ENCODE data around the gene NRDC. TPM values are rescaled to one million over a fixed set of nuclear protein-coding genes. Genes with fewer than 3 reads are reported as not detected.

Gene NRDC
- total RNA-seq, 1 experiment from 2014 or later = 182 TPM

GRCh38 chr1:51829058-51829457, 49.5 kb downstream of the NRDC start:
- Histone ChIP-seq H3K27ac (ENCODE audit: low read depth, low read length) (no peak overlapping the region; the same call in 1 of the 2 replicates), H3K9me2 (ENCODE audit: insufficient read depth) (no peaks in the 10 kb centered on the region), H3K79me2 (ENCODE audit: insufficient read depth, low read length) (0 out of 2 replicates have a peak, but pooled peaks cover 4% of the 10 kb centered on the region), H3K27me3 (ENCODE audit: insufficient read depth, low read length) (no peaks in the 10 kb centered on the region), H3K9me3 (ENCODE audit: control insufficient read depth in 1 of 2, insufficient read depth in 1 of 2, low read depth in 1 of 2, low read length in 2 of 2) (no peaks in the 10 kb centered on the region), H3K9ac (ENCODE audit: low read length) (no peak overlapping the region), H3K36me3 (ENCODE audit: control insufficient read depth in 1 of 2, insufficient read depth in 2 of 2, low read length in 2 of 2) (peaks cover 12 to 24% of the 10 kb centered on the region in 2 experiments; a peak in 3 of 4 replicates), H3K4me1 (ENCODE audit: control insufficient read depth in 1 of 2, insufficient read depth in 2 of 2, low read length in 2 of 2) (peaks cover 0 to 8% of the 10 kb centered on the region in 2 experiments; a peak in 1 of 4 replicates), H3K4me2 (ENCODE audit: low read length) (no peak overlapping the region), H4K20me1 (ENCODE audit: insufficient read depth) (0 out of 2 replicates have a peak, but pooled peaks cover 3% of the 10 kb centered on the region), H3K4me3 (replicated peaks in 1 of 2; ENCODE audit: low read depth in 1 of 2, low read length in 2 of 2) (no peak overlapping the region), H2AFZ (ENCODE audit: low read depth, low read length, poor library complexity, severe bottlenecking) (no peak overlapping the region)
- DNase-seq (ENCODE audit: low read depth, low spot score) = no peak
- POLR2A ChIA-PET = no interaction called here
- TF ChIP-seq EZH2 (IDR thresholded peaks at IDR 0.05) (no peak), CTCF (IDR thresholded peaks at IDR 0.05 in 2 of 3, conservative IDR thresholded peaks at IDR 0.05 in 1 of 3; ENCODE audit: borderline replicate concordance in 1 of 3, insufficient read depth in 1 of 3, low read depth in 2 of 3, low read length in 2 of 3) (no peak), CBX3 (IDR thresholded peaks at IDR 0.05; ENCODE audit: low read depth) (no peak), YY1 (IDR thresholded peaks at IDR 0.05; ENCODE audit: extremely low read depth, insufficient replicate concordance, low read depth, low read length) (no peak), ZNF274 (IDR thresholded peaks at IDR 0.05; ENCODE audit: low read depth, low read length) (no peak), ZFX (IDR thresholded peaks at IDR 0.05) (no peak), ELF1 (IDR thresholded peaks at IDR 0.05; ENCODE audit: borderline replicate concordance, low read depth) (no peak), SP1 (IDR thresholded peaks at IDR 0.05; ENCODE audit: low read depth) (no peak), SIN3A (IDR thresholded peaks at IDR 0.05; ENCODE audit: low read depth) (no peak), JUND (IDR thresholded peaks at IDR 0.05) (no peak), SRF (IDR thresholded peaks at IDR 0.05; ENCODE audit: low read depth) (no peak), POLR2A (IDR thresholded peaks at IDR 0.05; ENCODE audit: borderline replicate concordance, extremely low read depth, insufficient read depth, insufficient read length) (no peak), CEBPB (IDR thresholded peaks at IDR 0.05; ENCODE audit: low read depth) (no peak)
- RAD21 ChIA-PET (ENCODE audit: low non-redundant PET in 1 of 2, low total read pairs in 2 of 2, uncharacterized antibody in 2 of 2, unreplicated experiment in 2 of 2) = no interaction called here
- intact Hi-C loops (cut with micrococcal nuclease) = no loop called here
- BruUV-seq (replicated peaks) = no TSS peak
- ATAC-seq = peak; percentile 50; the same call in 1 of the 2 replicates
- CTCF ChIA-PET = no interaction called here
